PC-3 (cell line): ENCODE results near the gene SFXN1. TPM values are rescaled to one million over a fixed set of nuclear protein-coding genes. Genes with fewer than 3 reads are reported as not detected.

Source experiments
- ATAC-seq: fragments of 200-7000 bp; cut with Tn5 transposase; 2 replicates; pipeline ENCODE4 v1.9.1; 2020; ENCODE audit warnings: mild to moderate bottlenecking, moderate library complexity
- BruUV-seq: library from RNA; stranded (reverse); fragments of 400-500 nt; replicated peaks from 2 replicates; lab custom pipeline; 2021; lab: Mats Ljungman, UMichigan
- CTCF ChIA-PET: fragments of 300-600 bp; sonication (Branson Sonifier 250); formaldehyde crosslinking; loops from one replicate; lab custom pipeline; 2022; ENCODE audit warnings: antibody characterized with exemption; lab: Charles Lee
- POLR2A ChIA-PET: fragments of 300-600 bp; sonication (Branson Sonifier 250); formaldehyde crosslinking; loops from one replicate; lab custom pipeline; 2022; ENCODE audit warnings: antibody characterized with exemption; ENCODE audit not compliant: unreplicated experiment; lab: Charles Lee
- DNase-seq: peaks from one replicate; pipeline ENCODE4 v3.0.0-alpha.2; 2015
- H2AFZ ChIP-seq: fragments of 300-600 bp; sonication (generic); 2 replicates; pipeline ENCODE4 v1.6.0; 2016; ENCODE audit warnings: antibody characterized with exemption, low read length
- H3F3A ChIP-seq: fragments of 300-600 bp; sonication (generic); one replicate; pipeline ENCODE4 v1.6.0; 2017; ENCODE audit warnings: antibody characterized with exemption, low read length, control low read depth, mild to moderate bottlenecking; ENCODE audit not compliant: unreplicated experiment
- H3K27ac ChIP-seq: fragments of 300-600 bp; sonication (generic); 2 replicates; pipeline ENCODE4 v1.5.1; 2016; ENCODE audit warnings: mild to moderate bottlenecking, low read length
- H3K27me3 ChIP-seq: fragments of 300-600 bp; sonication (generic); 2 replicates; pipeline ENCODE4 v1.6.1; 2016; ENCODE audit warnings: low read length, mixed read lengths
- H3K36me3 ChIP-seq: fragments of 300-600 bp; sonication (generic); 2 replicates; pipeline ENCODE4 v1.6.1; 2016; ENCODE audit warnings: low read depth, mixed run types, low read length, mixed read lengths
- H3K4me1 ChIP-seq: fragments of 300-600 bp; sonication (generic); 2 replicates; pipeline ENCODE4 v1.5.1; 2016; ENCODE audit warnings: low read length; ENCODE audit not compliant: insufficient read depth
- H3K4me2 ChIP-seq: fragments of 300-600 bp; sonication (generic); 2 replicates; pipeline ENCODE4 v1.6.0; 2016; ENCODE audit warnings: low read length
- H3K4me3 ChIP-seq: fragments of 300-600 bp; sonication (generic); 2 replicates; pipeline ENCODE4 v1.5.1; 2016; ENCODE audit warnings: mild to moderate bottlenecking, low read length, mixed read lengths
- H3K79me2 ChIP-seq: fragments of 300-600 bp; sonication (generic); 2 replicates; pipeline ENCODE4 v1.6.1; 2017; ENCODE audit warnings: low read length, mixed read lengths
- H3K9ac ChIP-seq: fragments of 300-600 bp; sonication (generic); 2 replicates; pipeline ENCODE4 v1.6.0; 2016; ENCODE audit warnings: mild to moderate bottlenecking, low read length
- H3K9me2 ChIP-seq: fragments of 300-600 bp; sonication (generic); replicated peaks from 2 replicates; pipeline ENCODE4 v1.6.1; 2016; ENCODE audit warnings: mixed run types, low read length, mixed read lengths
- H3K9me3 ChIP-seq: fragments of 300-600 bp; sonication (generic); 2 replicates; pipeline ENCODE4 v1.6.1; 2016; ENCODE audit warnings: low read length, mixed read lengths
- H4K20me1 ChIP-seq: fragments of 300-600 bp; sonication (generic); 2 replicates; pipeline ENCODE4 v1.6.1; 2016; ENCODE audit warnings: low read length, mixed read lengths
- EZH2 ChIP-seq: fragments of 300-600 bp; sonication (generic); IDR thresholded peaks from one replicate; pipeline ENCODE4 v1.6.1; 2017; ENCODE audit warnings: antibody characterized with exemption, mild to moderate bottlenecking, low read length; ENCODE audit not compliant: unreplicated experiment
- EZH2phosphoT487 ChIP-seq: fragments of 300-600 bp; sonication (generic); IDR thresholded peaks from 2 replicates; pipeline ENCODE4 v1.6.1; 2018; ENCODE audit warnings: mild to moderate bottlenecking, antibody characterized with exemption, low read length, borderline replicate concordance
- intact Hi-C: fragments of 100-400 bp; cut with micrococcal nuclease; formaldehyde crosslinking; loops from 2 replicates; pipeline ENCODE4 v1.9.0; 2023
- total RNA-seq: library from RNA; depleted of rRNA; stranded (reverse); fragments of >200 nt; gene quantifications from 2 replicates; pipeline ENCODE4 v1.2.3, GENCODE V29; 2014; rRNA removed
- TF ChIP-seq, protein P1 (sequence below): fragments of 300-600 bp; sonication (generic); conservative IDR thresholded peaks from 2 replicates; pipeline ENCODE4 v1.5.1; 2017; ENCODE audit warnings: antibody characterized with exemption, low read depth, mild to moderate bottlenecking, low read length

SFXN1 gene
- total RNA-seq, 1 experiment from 2014 or later, result 46.5 TPM

DNA sequence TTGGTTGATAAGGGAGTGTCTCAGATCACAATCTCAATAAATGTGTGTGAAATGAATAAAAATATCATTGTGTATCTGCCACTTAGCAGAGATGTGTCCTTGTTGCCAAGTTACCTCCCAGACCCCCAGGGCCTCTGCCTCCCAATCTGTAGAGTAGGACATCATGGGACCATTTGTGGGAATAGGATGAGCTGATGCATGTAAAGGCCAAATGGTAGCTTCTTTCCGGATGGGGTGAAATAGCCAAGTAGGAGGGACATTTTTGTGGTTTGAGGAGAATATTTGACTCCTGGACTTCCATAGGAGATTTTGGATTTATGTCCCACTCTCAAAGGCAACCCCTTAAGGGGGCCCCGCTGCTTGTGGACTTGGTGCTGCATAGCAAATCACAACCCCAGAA, 96.9 kb downstream of the SFXN1 start:
- DNase-seq (no peak), ATAC-seq (no peak)
- Histone ChIP-seq H2AFZ (no peak overlapping the region), H3F3A (no peaks in the 10 kb centered on the region), H3K9me3 (no peaks in the 10 kb centered on the region), H3K9me2 (no peaks in the 10 kb centered on the region), H3K4me1 (no peaks in the 10 kb centered on the region), H3K36me3 (no peaks in the 10 kb centered on the region), H3K9ac (no peak overlapping the region), H3K27me3 (peaks cover 71% of the 10 kb centered on the region), H3K4me3 (no peak overlapping the region), H4K20me1 (no peaks in the 10 kb centered on the region), H3K27ac (no peak overlapping the region), H3K79me2 (no peaks in the 10 kb centered on the region), H3K4me2 (no peak overlapping the region)
- POLR2A ChIA-PET, result no interaction called here
- CTCF ChIA-PET, result no interaction called here
- intact Hi-C loops, result no loop called here
- TF ChIP-seq EZH2 (no peak), EZH2phosphoT487 (no peak)
- TF ChIP-seq, protein P1, sequence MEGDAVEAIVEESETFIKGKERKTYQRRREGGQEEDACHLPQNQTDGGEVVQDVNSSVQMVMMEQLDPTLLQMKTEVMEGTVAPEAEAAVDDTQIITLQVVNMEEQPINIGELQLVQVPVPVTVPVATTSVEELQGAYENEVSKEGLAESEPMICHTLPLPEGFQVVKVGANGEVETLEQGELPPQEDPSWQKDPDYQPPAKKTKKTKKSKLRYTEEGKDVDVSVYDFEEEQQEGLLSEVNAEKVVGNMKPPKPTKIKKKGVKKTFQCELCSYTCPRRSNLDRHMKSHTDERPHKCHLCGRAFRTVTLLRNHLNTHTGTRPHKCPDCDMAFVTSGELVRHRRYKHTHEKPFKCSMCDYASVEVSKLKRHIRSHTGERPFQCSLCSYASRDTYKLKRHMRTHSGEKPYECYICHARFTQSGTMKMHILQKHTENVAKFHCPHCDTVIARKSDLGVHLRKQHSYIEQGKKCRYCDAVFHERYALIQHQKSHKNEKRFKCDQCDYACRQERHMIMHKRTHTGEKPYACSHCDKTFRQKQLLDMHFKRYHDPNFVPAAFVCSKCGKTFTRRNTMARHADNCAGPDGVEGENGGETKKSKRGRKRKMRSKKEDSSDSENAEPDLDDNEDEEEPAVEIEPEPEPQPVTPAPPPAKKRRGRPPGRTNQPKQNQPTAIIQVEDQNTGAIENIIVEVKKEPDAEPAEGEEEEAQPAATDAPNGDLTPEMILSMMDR, result no peak
- no TSS peak for BruUV-seq

DNA sequence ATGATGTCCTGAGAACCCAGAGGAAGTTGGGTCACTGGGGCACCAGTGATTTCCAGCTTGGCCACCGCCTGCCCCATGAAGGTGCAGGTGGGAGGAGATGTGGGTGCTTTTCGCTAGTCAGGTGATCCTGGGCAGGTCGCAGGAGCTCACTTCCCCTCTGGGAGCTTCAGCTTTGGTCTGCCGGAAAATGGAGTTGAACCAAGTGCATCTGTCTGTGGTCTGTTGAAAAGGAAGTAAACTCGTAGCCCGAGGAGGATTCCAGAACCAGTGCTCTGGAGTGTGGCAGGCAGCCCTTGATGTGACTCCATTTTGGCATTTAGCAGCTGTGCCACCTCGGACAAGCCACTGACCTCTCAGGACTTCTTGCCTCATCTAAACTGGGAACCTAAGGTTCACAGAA, 97.7 kb downstream of the SFXN1 start:
- POLR2A ChIA-PET, result no interaction called here
- H3K4me1 ChIP-seq, result no peaks in the 10 kb centered on the region
- no peak for ATAC-seq
- no peaks in the 10 kb centered on the region for H3K9me3 ChIP-seq
- H3K27me3 ChIP-seq, result peaks cover 65% of the 10 kb centered on the region
- no peak overlapping the region for H3K27ac ChIP-seq
- H3K4me2 ChIP-seq, result no peak overlapping the region
- no peaks in the 10 kb centered on the region for H3K79me2 ChIP-seq
- TF ChIP-seq, protein P1, result no peak
- TF ChIP-seq EZH2phosphoT487 (no peak), EZH2 (no peak)
- no peak overlapping the region for H2AFZ ChIP-seq
- no peak overlapping the region for H3K4me3 ChIP-seq
- BruUV-seq, result no TSS peak
- H3K9me2 ChIP-seq, result no peaks in the 10 kb centered on the region
- no peaks in the 10 kb centered on the region for H4K20me1 ChIP-seq
- H3K36me3 ChIP-seq, result no peaks in the 10 kb centered on the region
- no peaks in the 10 kb centered on the region for H3F3A ChIP-seq
- CTCF ChIA-PET, result no interaction called here
- no peak for DNase-seq
- intact Hi-C loops, result no loop called here
- no peak overlapping the region for H3K9ac ChIP-seq

DNA sequence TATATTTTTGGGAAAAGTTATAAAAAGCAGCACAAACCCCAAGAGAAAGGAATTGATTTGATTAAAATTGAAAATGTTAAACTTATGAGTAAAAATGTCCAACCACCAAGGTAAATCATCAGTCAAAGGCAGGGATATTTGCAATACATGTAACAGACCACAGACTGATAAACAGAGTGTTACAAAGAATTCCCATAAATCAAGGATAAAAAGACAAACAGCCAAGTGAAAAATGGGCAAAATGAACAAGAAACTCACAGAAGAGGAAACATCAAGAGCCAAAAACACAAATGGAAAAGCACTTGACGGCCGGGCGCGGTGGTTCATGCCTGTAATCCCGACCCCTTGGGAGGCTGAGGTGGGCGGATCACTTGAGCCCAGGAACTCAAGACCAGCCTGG, 98.2 kb downstream of the SFXN1 start:
- intact Hi-C loops, result no loop called here
- no peak for DNase-seq
- no peak overlapping the region for H3K4me2 ChIP-seq
- no peaks in the 10 kb centered on the region for H4K20me1 ChIP-seq
- no TSS peak for BruUV-seq
- no peak overlapping the region for H3K9ac ChIP-seq
- H3K79me2 ChIP-seq, result no peaks in the 10 kb centered on the region
- H3F3A ChIP-seq, result no peaks in the 10 kb centered on the region
- ATAC-seq, result no peak
- H3K36me3 ChIP-seq, result no peaks in the 10 kb centered on the region
- no peak overlapping the region for H2AFZ ChIP-seq
- no peaks in the 10 kb centered on the region for H3K4me1 ChIP-seq
- H3K27ac ChIP-seq, result no peak overlapping the region
- CTCF ChIA-PET, result no interaction called here
- H3K4me3 ChIP-seq, result no peak overlapping the region
- no peaks in the 10 kb centered on the region for H3K9me3 ChIP-seq
- peaks cover 60% of the 10 kb centered on the region for H3K27me3 ChIP-seq
- H3K9me2 ChIP-seq, result no peaks in the 10 kb centered on the region
- POLR2A ChIA-PET, result no interaction called here
- TF ChIP-seq EZH2 (no peak), EZH2phosphoT487 (no peak)
- TF ChIP-seq, protein P1, result no peak

Other genes starting within 250 kb of the SFXN1 start
- not detected in 2 replicates for gene DRD1, start 34.4 kb upstream of the SFXN1 start, total RNA-seq
- gene HRH2, start 179.5 kb downstream of the SFXN1 start, total RNA-seq, result not detected in 2 replicates